GM18499 (cell line): ENCODE results near the gene HOOK2.

ENCODE experiments used
- ATAC-seq: cut with Tn5 transposase; IDR thresholded peaks from one replicate; pipeline ENCODE4 v1.9.1; 2021; ENCODE audit warnings: moderate number of reproducible peaks; ENCODE audit not compliant: insufficient read depth, unreplicated experiment

HOOK2 gene

GRCh38 chr19:12783849-12784393 is 8.6 kb upstream of the HOOK2 start:
- no peak for ATAC-seq

GRCh38 chr19:12783291-12783848 is 8.0 kb upstream of the HOOK2 start:
- no peak for ATAC-seq

- ATAC-seq = no peak
These were observed 7.3 kb upstream of the HOOK2 start for GRCh38 chr19:12782424-12783290.

- no peak for ATAC-seq
These were observed 6.7 kb upstream of the HOOK2 start for GRCh38 chr19:12782174-12782423.

GRCh38 chr19:12779162-12779993 is 4.0 kb upstream of the HOOK2 start:
- no peak for ATAC-seq

- ATAC-seq = no peak
These were observed 3.5 kb upstream of the HOOK2 start for GRCh38 chr19:12778905-12779161.

- ATAC-seq = no peak
These were observed 2.9 kb upstream of the HOOK2 start for GRCh38 chr19:12778017-12778904.

- ATAC-seq = no peak
These were observed 2.1 kb upstream of the HOOK2 start for GRCh38 chr19:12777217-12778016.

GRCh38 chr19:12773571-12773970 is 1.8 kb downstream of the HOOK2 start:
- ATAC-seq = no peak

- ATAC-seq = no peak
These were observed 3.0 kb downstream of the HOOK2 start for GRCh38 chr19:12772323-12772722.

GRCh38 chr19:12770922-12771321 is 4.4 kb downstream of the HOOK2 start:
- no peak for ATAC-seq

GRCh38 chr19:12769689-12770088 is 5.7 kb downstream of the HOOK2 start:
- ATAC-seq = no peak

GRCh38 chr19:12767666-12768065 is 7.7 kb downstream of the HOOK2 start:
- no peak for ATAC-seq

- ATAC-seq = no peak
These were observed 8.2 kb downstream of the HOOK2 start for GRCh38 chr19:12767150-12767549.

GRCh38 chr19:12766051-12766521 is 9.3 kb downstream of the HOOK2 start:
- ATAC-seq = no peak

GRCh38 chr19:12764698-12765097 is 10.7 kb downstream of the HOOK2 start:
- no peak for ATAC-seq

- no peak for ATAC-seq
These were observed 12.3 kb downstream of the HOOK2 start for GRCh38 chr19:12763100-12763499.

- ATAC-seq = no peak
These were observed 15.7 kb downstream of the HOOK2 start for GRCh38 chr19:12759686-12760085.

- ATAC-seq = no peak
These were observed 17.6 kb downstream of the HOOK2 start for GRCh38 chr19:12757544-12758274.
